ENCODE results near the gene PEAR1.
A peak's percentile ranks its signal among the peaks of the same experiment; 100 is the strongest.

PEAR1 gene

GRCh38 chr1:156885880-156886355, 7.6 kb upstream of the PEAR1 start:
- no peak overlapping the region for H3K4me3 ChIP-seq (ENCODE audit: low read depth, low read length)
- TF ChIP-seq CTCF (IDR thresholded peaks at IDR 0.05; ENCODE audit: low read depth, low read length): no peak
- no peak for DNase-seq (ENCODE audit: low read depth, low spot score)
- in situ Hi-C loops (cut with HindIII; ENCODE audit: low sequenced_read_pairs): no loop called here

- no peak overlapping the region for H3K4me3 ChIP-seq (ENCODE audit: low read depth, low read length)
- in situ Hi-C loops (cut with HindIII; ENCODE audit: low sequenced_read_pairs): no loop called here
- no peak for TF ChIP-seq CTCF (IDR thresholded peaks at IDR 0.05; ENCODE audit: low read depth, low read length)
- DNase-seq (ENCODE audit: low read depth, low spot score): no peak
Measured at GRCh38 chr1:156886583-156887281, 6.8 kb upstream of the PEAR1 start.

GRCh38 chr1:156887317-156887716, 6.2 kb upstream of the PEAR1 start:
- DNase-seq (ENCODE audit: low read depth, low spot score): no peak
- no peak for TF ChIP-seq CTCF (IDR thresholded peaks at IDR 0.05; ENCODE audit: low read depth, low read length)
- no peak overlapping the region for H3K4me3 ChIP-seq (ENCODE audit: low read depth, low read length)
- in situ Hi-C loops (cut with HindIII; ENCODE audit: low sequenced_read_pairs): no loop called here

GRCh38 chr1:156887734-156888133, 5.8 kb upstream of the PEAR1 start:
- in situ Hi-C loops (cut with HindIII; ENCODE audit: low sequenced_read_pairs): no loop called here
- no peak for TF ChIP-seq CTCF (IDR thresholded peaks at IDR 0.05; ENCODE audit: low read depth, low read length)
- no peak for DNase-seq (ENCODE audit: low read depth, low spot score)
- no peak overlapping the region for H3K4me3 ChIP-seq (ENCODE audit: low read depth, low read length)

- no peak overlapping the region for H3K4me3 ChIP-seq (ENCODE audit: low read depth, low read length)
- in situ Hi-C loops (cut with HindIII; ENCODE audit: low sequenced_read_pairs): no loop called here
- peak; percentile 79 for DNase-seq (ENCODE audit: low read depth, low spot score)
- peak; percentile 81 for TF ChIP-seq CTCF (IDR thresholded peaks at IDR 0.05; ENCODE audit: low read depth, low read length)
Measured at GRCh38 chr1:156889802-156890580, 3.5 kb upstream of the PEAR1 start.

GRCh38 chr1:156892190-156893047, 1.1 kb upstream of the PEAR1 start:
- peak; percentile 88 for DNase-seq (ENCODE audit: low read depth, low spot score)
- in situ Hi-C loops (cut with HindIII; ENCODE audit: low sequenced_read_pairs): no loop called here
- peak; percentile 95 for TF ChIP-seq CTCF (IDR thresholded peaks at IDR 0.05; ENCODE audit: low read depth, low read length)
- peak overlapping the region; percentile 32 for H3K4me3 ChIP-seq (ENCODE audit: low read depth, low read length)
